Epithelial cell of proximal tubule (primary cell): Measurements from ENCODE around the gene CARNS1. TPM values are rescaled to one million over a fixed set of nuclear protein-coding genes. Genes with fewer than 3 reads are reported as not detected.
"Not testable (repeated sequence)": the region's sequence is repeated elsewhere in the genome, so short reads cannot be mapped to it uniquely, and the experiment has no call there.

ENCODE experiments used
- DNase-seq: peaks from one replicate; pipeline ENCODE4 v3.0.0-alpha.2; 2011; ENCODE audit warnings: low read depth
- H3K4me3 ChIP-seq: 2 replicates; pipeline ENCODE4 v1.5.1; 2011; ENCODE audit warnings: low read depth, mild to moderate bottlenecking, low read length
- CTCF ChIP-seq: conservative IDR thresholded peaks from 2 replicates; pipeline ENCODE4 v1.5.1; 2012; ENCODE audit warnings: low read depth, mild to moderate bottlenecking, low read length
- total RNA-seq: library from RNA; depleted of rRNA; stranded (reverse); fragments of >200 nt; gene quantifications from 2 replicates; pipeline ENCODE4 v1.2.3, GENCODE V29; 2015

CARNS1 gene
- total RNA-seq, 1 donor from 2014 or later: 0.23 TPM

GRCh38 chr11:67463186-67463585, 47.7 kb downstream of the CARNS1 start:
- TF ChIP-seq CTCF: no peak
- no peak overlapping the region for H3K4me3 ChIP-seq
- DNase-seq: no peak

- TF ChIP-seq CTCF: no peak
- peak overlapping the region; percentile 83 for H3K4me3 ChIP-seq
- no peak for DNase-seq
Observed at GRCh38 chr11:67463680-67464410, 48.4 kb downstream of the CARNS1 start.

GRCh38 chr11:67464411-67465188, 49.1 kb downstream of the CARNS1 start:
- peak overlapping the region; percentile 83 for H3K4me3 ChIP-seq
- no peak for DNase-seq
- no peak for TF ChIP-seq CTCF

GRCh38 chr11:67465189-67465510, 49.7 kb downstream of the CARNS1 start:
- peak overlapping the region; percentile 83 for H3K4me3 ChIP-seq
- no peak for TF ChIP-seq CTCF
- no peak for DNase-seq

- DNase-seq: not testable (repeated sequence)
- peak overlapping the region; percentile 83 for H3K4me3 ChIP-seq
Observed at GRCh38 chr11:67465530-67465929, 50.1 kb downstream of the CARNS1 start.

- DNase-seq: no peak
- no peak overlapping the region for H3K4me3 ChIP-seq
Observed at GRCh38 chr11:67466367-67466766, 50.9 kb downstream of the CARNS1 start.

More at GRCh38 chr11:67466367-67466766, 50.9 kb downstream of the CARNS1 start:
- TF ChIP-seq CTCF: no peak
